ENCODE results near the gene DQX1.
"Not testable (repeated sequence)": the region's sequence is repeated elsewhere in the genome, so short reads cannot be mapped to it uniquely, and the experiment has no call there.

The DQX1 gene, protein sequence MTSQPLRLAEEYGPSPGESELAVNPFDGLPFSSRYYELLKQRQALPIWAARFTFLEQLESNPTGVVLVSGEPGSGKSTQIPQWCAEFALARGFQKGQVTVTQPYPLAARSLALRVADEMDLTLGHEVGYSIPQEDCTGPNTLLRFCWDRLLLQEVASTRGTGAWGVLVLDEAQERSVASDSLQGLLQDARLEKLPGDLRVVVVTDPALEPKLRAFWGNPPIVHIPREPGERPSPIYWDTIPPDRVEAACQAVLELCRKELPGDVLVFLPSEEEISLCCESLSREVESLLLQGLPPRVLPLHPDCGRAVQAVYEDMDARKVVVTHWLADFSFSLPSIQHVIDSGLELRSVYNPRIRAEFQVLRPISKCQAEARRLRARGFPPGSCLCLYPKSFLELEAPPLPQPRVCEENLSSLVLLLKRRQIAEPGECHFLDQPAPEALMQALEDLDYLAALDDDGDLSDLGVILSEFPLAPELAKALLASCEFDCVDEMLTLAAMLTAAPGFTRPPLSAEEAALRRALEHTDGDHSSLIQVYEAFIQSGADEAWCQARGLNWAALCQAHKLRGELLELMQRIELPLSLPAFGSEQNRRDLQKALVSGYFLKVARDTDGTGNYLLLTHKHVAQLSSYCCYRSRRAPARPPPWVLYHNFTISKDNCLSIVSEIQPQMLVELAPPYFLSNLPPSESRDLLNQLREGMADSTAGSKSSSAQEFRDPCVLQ

DNA sequence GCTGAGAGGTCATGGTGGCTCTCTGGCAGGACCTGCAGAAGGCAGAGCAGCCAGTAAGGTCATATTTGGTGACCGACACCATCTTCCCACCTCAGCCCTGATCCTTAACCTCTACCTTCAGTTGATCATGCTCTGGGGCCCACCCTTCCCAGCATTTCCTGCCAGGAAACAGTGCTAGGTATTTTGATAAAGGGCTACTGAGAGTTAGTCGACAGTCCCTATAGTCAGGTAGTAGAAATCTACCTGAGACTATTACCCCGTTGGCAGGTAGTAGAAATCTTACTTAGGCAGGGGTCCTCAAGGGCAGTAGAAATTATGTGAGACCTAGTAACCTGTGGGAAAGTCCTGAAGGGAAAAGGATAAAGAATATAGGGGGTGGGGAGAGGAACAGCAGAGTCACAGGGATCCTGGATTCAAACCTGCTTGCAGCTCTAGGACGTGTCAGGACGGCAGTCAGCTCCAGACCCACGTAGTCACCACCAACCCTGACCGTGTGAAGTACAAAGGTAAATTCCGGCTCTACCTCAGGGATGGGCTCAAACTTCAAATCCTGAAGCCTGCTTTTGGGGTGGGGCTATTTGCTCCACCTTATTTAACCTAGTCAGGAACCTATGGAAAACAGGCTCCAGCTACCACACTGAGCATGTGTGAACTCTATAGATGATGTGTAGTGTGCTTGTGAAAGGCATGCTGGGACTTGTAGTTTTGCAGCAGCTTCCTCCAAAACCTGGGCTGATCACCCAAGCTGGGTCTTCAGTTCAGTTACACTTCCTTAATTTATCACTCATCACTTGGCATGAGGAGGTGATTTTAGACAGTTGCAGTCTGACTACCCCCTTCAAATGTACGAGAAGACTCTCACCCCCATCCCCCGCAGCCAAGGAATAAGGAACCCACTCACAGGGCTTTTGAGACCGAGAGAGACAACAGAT is at the start of gene DQX1:
Gene DQX1, minus strand, starts transcription at position 515 of the 932 bp plus-strand sequence. Its CDS starts 502 bp downstream, at position 13.
- DNase-seq, result no peak

DNA sequence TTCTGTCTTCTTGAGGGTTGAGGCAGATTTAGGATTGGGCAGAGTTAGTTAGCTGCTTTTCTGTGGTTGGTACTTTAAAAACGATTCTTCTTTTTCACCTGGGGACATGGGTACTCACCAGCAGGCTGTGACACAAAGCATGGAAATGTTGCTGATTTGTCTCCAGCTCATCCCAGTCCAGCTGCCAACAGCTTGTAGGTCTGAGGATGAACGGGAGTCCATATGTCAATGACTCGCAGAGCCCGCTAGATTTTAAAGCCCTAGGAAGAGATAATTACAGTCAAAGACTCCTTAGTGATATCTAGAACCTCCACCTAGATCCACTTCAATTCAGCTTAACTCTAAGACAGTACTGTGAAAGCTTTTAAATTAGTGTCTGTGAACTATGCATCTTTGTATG is 49.3 kb upstream of the DQX1 start:
- no peak for DNase-seq

DNA sequence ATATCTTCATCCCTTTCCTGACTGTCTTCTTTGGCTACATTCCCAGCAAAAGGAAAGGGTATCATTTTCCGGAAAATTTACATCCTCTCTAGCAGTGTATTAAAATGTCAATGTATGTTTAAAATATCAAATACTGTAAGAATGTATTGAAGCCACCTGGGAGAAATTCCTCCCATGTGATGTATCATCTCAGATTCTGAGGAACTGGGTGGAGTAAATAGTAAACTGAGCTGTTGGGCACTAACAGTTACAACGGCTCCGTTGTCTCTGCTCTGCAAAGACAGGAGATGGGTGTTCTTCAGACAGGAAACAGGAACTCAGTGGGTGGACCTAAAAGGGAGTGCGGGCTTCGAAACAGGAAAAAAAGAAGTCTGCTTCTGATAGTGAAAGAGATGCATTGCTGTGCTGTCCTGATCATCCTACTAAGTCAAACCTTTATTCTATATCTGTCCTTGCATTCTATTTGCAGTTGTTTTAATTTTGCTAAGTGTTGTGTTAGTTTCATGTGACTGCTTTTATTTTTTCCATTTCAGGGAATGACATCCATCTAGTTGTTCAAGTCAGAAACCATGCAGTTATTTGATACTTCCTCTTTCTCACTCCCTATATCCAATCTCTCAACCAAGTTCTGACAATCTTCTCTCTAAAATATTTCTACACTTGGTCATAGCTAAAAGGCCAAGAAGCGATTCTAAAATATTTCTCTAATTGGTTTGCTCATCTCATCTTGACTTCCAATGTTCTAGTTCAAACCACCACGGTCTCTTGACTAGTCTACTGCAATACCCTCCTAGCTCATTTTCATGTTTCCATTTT is 47.9 kb upstream of the DQX1 start:
- DNase-seq, result no peak

DNA sequence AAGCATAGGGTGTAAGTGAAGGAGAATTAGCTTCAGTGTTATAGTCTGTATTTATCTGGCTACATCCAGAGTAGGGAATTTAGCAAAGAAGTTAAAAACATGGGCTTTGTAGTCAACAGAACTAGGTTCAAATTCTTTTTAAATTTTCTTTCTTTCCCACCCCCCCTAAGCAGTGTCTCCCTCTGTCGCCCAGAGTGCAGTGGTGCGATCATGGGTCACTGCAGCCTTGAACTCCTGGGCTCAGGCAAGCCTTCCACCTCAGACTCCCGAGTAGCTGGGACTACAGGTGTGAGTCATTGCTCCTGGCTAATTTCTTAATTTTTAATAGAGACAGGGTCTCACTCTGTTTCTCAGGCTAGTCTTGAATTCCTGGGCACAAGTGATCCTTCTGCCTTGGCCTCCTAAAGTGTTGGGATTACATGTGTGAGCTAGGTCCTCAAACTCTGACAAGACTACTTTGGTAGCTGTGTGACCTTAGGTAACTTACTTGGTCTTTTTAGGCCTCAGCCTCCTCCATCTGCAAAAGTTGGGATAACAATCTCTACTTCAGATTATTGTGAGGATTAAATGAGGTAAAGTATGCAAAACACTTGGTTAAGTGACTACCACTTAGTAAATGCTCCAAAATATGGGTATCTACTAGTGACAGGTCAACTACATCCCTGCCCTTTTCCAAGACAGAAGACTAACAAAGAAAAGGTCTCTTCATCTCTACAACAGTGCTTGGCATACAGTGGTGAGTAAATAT is 46.3 kb upstream of the DQX1 start:
- no peak for DNase-seq

DNA sequence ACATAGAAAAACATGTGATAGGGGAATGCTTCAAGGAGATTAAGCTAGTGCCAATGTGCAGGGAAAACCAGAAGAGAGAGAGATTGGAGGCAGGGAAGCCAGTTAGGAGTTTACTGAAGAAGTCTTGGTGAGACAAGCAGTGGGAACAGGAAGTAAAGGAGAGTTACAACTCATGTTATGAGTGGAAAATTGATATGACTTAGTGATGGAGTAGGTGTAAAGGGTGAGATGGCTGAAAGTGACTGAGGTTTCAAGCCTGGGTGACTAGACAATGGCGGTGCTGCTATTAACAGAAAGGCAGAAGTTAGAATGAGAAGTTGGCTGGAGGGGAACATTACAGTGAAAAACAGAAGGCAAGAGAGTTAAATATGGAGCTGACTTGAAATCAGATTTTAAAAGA is 45.0 kb upstream of the DQX1 start:
- DNase-seq, result no peak

DNA sequence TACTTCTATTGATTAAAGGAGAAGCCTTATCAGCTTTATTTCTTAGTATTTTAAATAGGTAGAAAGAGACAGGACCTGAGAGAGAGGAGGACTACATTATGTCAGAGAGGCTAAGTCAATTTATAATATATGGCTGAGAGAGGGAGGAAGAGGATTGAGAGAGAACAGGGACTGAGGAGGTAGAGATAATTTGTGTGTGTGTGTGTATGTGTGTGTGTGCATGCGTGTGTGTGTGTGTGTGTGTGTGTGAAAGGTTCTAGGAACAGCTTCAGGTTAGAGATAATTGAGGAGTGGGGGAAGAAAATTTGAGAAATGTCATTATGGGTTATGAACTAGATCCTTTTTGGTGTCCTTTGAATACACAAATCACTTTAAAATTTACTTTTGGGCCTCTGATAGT is 43.7 kb upstream of the DQX1 start:
- DNase-seq, result no peak

DNA sequence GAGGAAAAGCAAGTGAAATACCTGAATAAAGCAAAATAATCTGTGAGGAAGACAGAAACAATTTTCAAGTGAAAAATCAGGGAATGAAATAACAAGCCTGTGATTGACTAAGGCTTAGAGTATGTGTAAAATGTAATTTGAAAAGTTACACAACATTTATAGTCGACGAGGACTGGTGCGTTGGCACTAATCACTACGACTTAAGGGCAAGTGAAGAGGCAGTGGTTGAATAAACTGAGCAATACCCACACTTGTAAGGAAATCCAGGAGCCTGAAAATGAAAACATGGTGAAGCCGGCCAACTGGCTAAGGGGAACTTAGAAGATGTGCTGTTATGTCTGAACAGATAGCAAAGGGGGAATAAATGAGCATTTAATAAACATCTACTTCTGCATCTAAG is 41.9 kb upstream of the DQX1 start:
- DNase-seq, result no peak

DNA sequence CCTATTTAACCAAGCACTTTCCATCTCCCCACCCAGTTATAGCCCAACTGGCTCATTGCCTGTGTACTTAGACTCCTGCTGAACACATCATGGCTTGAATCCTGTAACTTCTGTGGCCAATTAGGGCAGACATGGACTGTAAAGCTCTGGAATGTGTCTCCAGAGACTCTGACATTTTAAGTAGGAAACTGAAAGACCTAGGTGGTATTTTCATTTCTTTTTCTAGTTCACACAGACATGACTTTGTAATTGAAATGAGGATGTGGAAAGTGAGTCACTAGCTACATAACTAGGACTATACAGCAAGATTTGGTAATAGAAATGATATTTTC is 40.7 kb upstream of the DQX1 start:
- DNase-seq, result no peak

DNA sequence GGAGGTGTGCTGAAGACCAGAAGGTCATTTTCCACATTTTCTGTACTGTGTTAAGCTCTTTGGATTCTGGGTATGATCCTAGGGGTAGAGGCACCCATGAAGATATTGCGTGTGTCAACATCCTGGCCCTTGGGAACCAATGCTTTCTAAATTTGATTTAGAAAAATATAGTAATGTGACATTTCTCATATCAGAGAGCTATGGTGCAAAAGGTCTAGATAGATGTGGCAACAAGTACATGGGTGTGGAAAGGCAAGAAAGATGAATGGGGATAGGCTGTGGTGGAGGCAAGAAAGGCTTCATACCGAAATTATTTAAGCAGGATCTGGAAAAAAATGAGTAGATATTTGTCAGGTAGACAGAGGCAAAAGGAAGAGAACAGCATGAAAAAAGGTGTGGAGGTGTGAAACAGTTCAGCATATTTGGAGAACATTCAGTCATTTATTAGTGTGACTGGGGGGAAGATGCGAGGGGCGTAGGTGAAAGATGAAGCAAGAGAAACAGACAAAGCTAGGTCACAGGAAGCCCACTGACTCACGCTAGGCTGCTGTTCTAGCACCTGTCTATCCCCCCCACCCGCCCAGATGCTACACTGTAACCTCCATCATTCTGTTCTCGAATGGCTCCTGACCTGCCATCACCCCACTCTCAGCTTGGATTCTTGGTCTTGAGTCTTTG is 40.2 kb upstream of the DQX1 start:
- no peak for DNase-seq

DNA sequence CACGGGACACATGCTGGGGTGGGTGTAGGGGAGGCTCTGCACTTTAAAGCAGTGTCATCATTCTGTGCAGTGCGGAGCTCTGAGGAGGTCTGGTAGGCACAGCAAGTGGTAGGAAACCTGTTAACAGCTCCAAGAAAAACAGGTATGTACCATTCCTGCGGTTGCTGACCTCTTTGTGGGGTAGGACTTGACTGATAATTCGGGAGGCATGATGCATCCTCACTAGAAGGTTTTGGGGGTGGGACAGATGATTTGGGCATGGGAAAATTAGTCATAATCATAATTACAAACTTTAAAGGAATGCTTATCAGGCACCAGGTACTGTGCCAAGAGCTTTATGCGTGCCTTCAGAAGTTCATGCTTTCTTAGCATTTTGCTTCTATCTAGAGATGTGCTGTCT is 38.2 kb upstream of the DQX1 start:
- DNase-seq, result no peak

DNA sequence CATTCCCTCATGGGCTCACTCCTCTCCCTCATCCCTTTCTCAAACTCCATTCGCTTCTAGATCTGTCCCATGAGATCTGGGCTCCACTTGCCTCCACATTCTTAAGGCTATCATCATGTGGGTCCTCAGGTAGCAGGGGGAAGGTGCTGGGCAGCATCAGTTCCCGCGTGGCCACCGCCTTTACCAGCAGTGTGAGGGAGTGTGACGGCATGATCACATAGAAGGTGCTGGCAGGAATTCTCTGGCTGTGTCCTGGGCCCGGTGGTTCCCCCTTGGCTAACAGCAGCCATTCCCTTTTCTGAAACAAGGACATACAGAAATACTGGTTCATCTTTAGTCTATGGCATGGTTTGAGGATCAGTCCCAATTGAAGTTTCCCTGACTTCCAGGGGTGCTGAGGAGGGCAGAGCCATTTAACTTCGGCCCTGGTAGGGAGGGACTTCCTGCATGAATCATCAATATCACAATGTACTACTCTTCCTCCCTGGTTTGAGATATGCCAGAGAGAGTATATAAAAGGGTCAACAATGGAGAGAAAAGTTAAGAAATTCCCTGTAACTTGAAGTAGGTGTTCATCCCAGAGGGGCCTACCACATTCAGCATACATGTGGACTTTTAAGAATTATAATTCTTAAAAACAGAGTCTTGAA is 36.2 kb upstream of the DQX1 start:
- DNase-seq, result no peak

DNA sequence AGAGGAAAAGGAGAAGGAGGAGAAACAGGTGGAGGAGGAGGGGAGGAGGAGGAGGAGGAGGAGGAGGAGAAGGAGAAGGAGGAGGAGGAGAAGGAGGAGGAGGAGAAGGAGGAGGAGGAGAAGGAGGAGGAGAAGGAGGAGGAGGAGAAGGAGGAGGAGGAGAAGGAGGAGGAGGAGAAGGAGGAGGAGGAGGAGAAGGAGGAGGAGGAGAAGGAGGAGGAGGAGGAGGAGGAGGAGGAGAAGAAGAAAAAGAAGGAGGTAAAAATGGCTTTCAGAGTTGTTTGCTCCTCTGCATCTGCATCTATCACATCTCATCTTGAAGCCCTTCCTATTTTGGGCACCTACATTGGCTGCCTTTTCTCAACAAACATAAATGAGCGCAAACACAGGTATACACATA is 35.0 kb upstream of the DQX1 start:
- DNase-seq, result not testable (repeated sequence)

DNA sequence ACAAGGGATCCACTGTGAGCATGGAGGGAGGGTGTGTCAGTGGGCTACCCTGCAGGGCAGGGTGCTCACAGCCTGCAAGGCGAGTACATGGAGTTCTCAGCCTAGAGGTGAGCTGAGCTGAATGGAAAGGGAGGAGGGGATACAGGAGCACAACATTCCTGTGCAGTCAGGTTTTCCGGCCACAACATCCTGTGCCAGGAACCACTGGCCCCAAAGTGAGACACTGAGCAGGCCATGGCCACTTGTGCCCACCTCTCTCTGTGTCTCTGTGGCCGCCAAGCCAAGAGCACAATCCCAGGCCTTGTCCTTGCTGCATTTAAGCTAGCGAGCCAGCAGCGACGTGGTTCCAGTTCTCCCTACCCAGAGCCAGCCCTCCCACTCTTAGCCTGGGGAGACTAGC is 34.6 kb upstream of the DQX1 start:
- DNase-seq, result no peak

DNA sequence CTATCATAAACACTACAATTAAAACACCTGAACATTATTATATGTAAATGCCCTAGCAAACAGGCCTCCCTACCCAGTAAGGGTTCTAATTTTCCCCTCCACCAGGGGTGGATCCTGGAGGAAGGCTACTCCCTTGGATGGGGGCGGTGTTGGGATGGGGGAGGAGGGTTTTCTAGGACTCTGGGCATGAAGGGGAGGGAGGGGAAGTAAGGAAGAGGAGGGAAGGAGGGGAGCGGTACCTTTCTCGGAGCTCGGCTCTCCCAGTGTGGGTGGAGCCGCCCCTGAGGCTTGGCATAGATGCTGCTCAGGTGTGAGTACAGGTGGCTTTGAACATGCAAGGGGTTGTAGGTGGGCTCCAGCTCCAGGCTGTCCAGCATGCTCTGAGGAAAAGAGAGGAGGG is 33.9 kb upstream of the DQX1 start:
- DNase-seq, result no peak

DNA sequence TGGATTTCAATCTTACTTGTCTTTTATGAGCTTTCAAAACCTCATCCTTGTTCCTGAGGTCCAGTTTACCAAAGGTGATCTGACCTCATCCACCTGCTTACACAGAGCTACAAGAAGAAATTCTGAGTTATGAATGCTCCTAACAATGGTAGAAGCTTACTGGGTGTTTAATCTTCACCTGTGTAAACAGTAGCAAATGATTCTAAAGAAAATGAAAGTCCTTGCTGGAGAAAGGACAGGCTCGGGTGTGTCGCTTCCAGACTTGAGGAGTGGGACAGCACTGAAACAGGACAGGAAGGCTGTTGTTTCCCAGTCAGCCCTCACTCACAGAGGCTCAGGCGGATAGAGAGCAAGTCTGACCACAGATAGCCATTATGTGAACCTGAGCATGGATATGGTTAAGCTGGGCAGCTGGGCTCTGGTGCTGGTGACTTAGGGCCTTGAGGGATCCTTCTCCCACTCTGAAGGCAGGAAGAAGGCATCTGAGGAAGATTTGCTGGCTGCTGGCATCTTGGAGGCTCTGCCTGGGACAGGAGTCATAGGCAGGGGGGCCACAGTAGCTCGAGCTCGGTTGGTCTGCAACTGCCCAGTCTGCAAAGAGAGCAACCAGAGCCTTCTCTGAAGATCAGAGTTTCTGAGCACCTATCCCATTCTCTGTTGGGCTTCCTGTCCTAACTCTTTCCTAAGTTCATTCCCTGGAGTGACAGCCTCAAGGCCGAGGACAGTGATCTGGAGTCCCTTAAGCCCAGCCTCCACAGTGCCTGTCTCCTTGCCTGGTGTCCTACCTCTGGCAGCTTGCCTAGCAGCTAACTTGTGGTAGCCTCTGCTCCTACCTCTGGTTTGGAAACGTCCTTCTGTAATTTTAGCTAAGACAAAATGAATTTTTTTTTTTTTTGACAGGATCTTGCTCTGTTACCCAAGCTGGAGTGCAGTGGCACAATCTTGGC is 32.5 kb upstream of the DQX1 start:
- no peak for DNase-seq

DNA sequence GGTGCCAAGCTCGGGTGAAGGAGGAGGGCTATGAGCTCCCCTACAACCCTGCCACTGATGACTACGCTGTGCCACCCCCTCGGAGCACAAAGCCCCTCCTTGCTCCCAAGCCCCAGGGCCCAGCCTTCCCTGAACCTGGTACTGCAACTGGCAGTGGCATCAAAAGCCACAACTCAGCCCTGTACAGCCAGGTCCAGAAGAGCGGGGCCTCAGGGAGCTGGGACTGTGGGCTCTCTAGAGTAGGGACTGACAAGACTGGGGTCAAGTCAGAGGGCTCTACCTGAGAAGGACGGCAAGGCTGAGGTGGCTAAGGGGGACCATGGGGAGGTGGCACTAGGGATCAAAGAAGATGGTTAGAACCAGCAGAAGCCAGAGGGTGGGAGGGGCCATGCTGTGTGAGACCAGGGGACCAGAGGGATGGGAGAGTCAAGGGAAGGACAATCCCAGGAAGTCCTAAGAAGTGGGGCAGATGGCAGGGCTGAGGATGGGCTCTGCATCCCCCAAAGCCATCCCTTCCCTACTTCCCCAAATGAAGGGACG is 30.9 kb upstream of the DQX1 start:
- no peak for DNase-seq

DNA sequence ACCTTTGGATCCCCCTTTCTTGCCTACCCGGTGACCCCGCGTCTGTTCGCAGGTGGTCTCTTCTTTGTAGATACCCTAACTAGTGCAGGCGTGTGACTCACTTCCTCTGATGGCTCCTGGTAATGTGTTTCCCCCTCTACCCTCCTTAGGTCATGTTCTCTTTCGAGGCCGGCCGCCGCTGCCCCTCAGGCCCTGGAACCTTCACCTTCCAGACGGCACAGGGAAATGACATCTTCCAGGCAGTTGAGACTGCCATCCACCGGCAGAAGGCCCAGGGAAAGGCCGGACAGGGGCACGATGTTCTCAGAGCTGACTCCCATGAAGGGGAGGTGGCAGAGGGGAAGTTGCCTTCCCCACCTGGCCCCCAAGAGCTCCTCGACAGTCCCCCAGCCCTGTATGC is 30.1 kb upstream of the DQX1 start:
- DNase-seq, result no peak

DNA sequence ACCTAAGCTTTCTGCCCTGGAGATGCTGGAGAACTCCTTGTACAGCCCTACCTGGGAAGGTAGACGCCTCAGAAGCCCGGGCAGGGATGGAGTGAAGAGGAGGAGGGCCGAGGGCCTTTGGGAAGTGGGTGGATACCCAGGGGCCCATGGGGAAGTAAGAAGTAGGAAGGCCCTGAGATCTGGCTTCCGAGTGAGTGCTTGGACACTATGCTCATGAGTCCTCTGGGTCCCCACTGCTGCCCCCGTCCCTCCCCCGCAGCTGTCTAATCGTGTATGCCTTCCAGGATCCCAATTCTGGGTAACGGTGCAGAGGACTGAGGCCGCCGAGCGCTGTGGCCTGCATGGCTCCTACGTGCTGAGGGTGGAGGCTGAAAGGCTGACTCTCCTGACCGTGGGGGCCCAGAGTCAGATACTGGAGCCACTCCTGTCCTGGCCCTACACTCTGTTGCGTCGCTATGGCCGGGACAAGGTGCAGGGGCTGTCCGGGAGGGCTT is 29.6 kb upstream of the DQX1 start:
- DNase-seq, result no peak
